ENCODE measurements around the gene TTC12.

Gene TTC12

GRCh38 chr11:113331441-113331840 lies 17.1 kb downstream of the TTC12 start:
- no peak for FAIRE-seq

GRCh38 chr11:113332023-113332422 lies 17.6 kb downstream of the TTC12 start:
- no peak for FAIRE-seq

GRCh38 chr11:113332638-113333329 lies 18.4 kb downstream of the TTC12 start:
- FAIRE-seq, result no peak

- no peak for FAIRE-seq
These were observed 19.8 kb downstream of the TTC12 start for GRCh38 chr11:113334183-113334582.

- FAIRE-seq, result no peak
These were observed 24.3 kb downstream of the TTC12 start for GRCh38 chr11:113338730-113339129.

- no peak for FAIRE-seq
These were observed 25.7 kb downstream of the TTC12 start for GRCh38 chr11:113339929-113340589.

- FAIRE-seq, result no peak
These were observed 27.2 kb downstream of the TTC12 start for GRCh38 chr11:113341388-113342165.

GRCh38 chr11:113345978-113346377 lies 31.6 kb downstream of the TTC12 start:
- FAIRE-seq, result no peak

GRCh38 chr11:113349528-113349927 lies 35.1 kb downstream of the TTC12 start:
- no peak for FAIRE-seq

- no peak for FAIRE-seq
These were observed 36.1 kb downstream of the TTC12 start for GRCh38 chr11:113350336-113351067.

GRCh38 chr11:113351068-113351450 lies 36.7 kb downstream of the TTC12 start:
- no peak for FAIRE-seq

GRCh38 chr11:113351480-113351879 lies 37.1 kb downstream of the TTC12 start:
- FAIRE-seq, result no peak

GRCh38 chr11:113356203-113356602 lies 41.8 kb downstream of the TTC12 start:
- no peak for FAIRE-seq

- FAIRE-seq, result no peak
These were observed 49.0 kb downstream of the TTC12 start for GRCh38 chr11:113363406-113363805.

- no peak for FAIRE-seq
These were observed 49.7 kb downstream of the TTC12 start for GRCh38 chr11:113363996-113364641.

GRCh38 chr11:113365895-113366294 lies 51.5 kb downstream of the TTC12 start:
- no peak for FAIRE-seq

GRCh38 chr11:113369411-113369810 lies 55.0 kb downstream of the TTC12 start:
- no peak for FAIRE-seq

GRCh38 chr11:113370634-113371033 lies 56.3 kb downstream of the TTC12 start:
- FAIRE-seq, result no peak

GRCh38 chr11:113372309-113372708 lies 57.9 kb downstream of the TTC12 start:
- no peak for FAIRE-seq

GRCh38 chr11:113373306-113373705 lies 58.9 kb downstream of the TTC12 start:
- no peak for FAIRE-seq

- no peak for FAIRE-seq
These were observed 59.7 kb downstream of the TTC12 start for GRCh38 chr11:113373981-113374560.

- FAIRE-seq, result no peak
These were observed 61.0 kb downstream of the TTC12 start for GRCh38 chr11:113375402-113375801.
